Adrenal gland (tissue), 12 donors: ENCODE data around the gene OR8G1. TPM values are rescaled to one million over a fixed set of nuclear protein-coding genes. Genes with fewer than 3 reads are reported as not detected.
A peak's percentile ranks its signal among the peaks of the same experiment; 100 is the strongest.
"Not testable (repeated sequence)": the region's sequence is repeated elsewhere in the genome, so short reads cannot be mapped to it uniquely, and the experiment has no call there.

Experiments
- DNase-seq, 7 donors: peaks; one replicate each; pipeline ENCODE4 v3.0.0-alpha.2; 2019 to 2020
- H3K27ac ChIP-seq, 5 donors: fragments of 200-600 bp; sonication (generic) in 4 of 5; 1 replicate in 3 of 5; 2 replicates in 2 of 5; pipeline versions ENCODE4 v1.5.1 to v1.8.0; 2016 to 2020; ENCODE audit warnings: mild to moderate bottlenecking in 1 of 5
- H3K27me3 ChIP-seq: fragments of 200-600 bp; 2 replicates; pipeline ENCODE4 v1.8.0; 2021
- H3K36me3 ChIP-seq, 2 donors: fragments of 200-600 bp; replicated peaks in 1 of 2; 1 replicate in 1 of 2; 2 replicates in 1 of 2; pipeline versions ENCODE4 v1.5.1 to v1.8.0; 2018 to 2022
- H3K4me1 ChIP-seq, 2 donors: fragments of 200-600 bp; replicated peaks in 1 of 2; 1 replicate in 1 of 2; 2 replicates in 1 of 2; pipeline versions ENCODE4 v1.5.1 to v1.8.0; 2018 to 2021
- H3K4me3 ChIP-seq, 4 donors: fragments of 200-600 bp; sonication (generic) in 3 of 4; one replicate each; pipeline ENCODE4 v1.5.1; 2016 to 2018
- H3K9me3 ChIP-seq, 3 donors: fragments of 200-600 bp; sonication (generic) in 1 of 3; replicated peaks in 1 of 3; 1 replicate in 2 of 3; 2 replicates in 1 of 3; pipeline versions ENCODE4 v1.5.1 to v1.8.0; 2016 to 2021
- CTCF ChIP-seq, 6 experiments: fragments of 450-650 bp in 4 of 6; fragments of 200-600 bp in 2 of 6; sonication (generic) in 1 of 6; IDR thresholded peaks; 1 replicate in 5 of 6; 2 replicates in 1 of 6; pipeline versions ENCODE4 v1.5.1 to v1.8.0; 2016 to 2021; ENCODE audit warnings: antibody characterized with exemption in 6 of 6, mild to moderate bottlenecking in 2 of 6, moderate library complexity in 1 of 6
- POLR2A ChIP-seq, 2 donors: fragments of 450-650 bp; IDR thresholded peaks; one replicate each; pipeline ENCODE4 v1.6.1; 2017; ENCODE audit warnings: antibody characterized with exemption in 2 of 2, mild to moderate bottlenecking in 2 of 2, moderate library complexity in 1 of 2
- WGBS, 4 donors: extraction: QIAGEN DNeasy Blood & Tissue Kit in 2 of 4; methylation state at CpG; one replicate each; pipeline versions ENCODE4 v1.1.5 to v1.1.7; 2013 to 2017; 5-methylcytosine and 5-hydroxymethylcytosine counted together
- intact Hi-C, 2 donors: fragments of 100-400 bp; cut with DNase I; formaldehyde crosslinking; loops; one replicate each; pipeline versions ENCODE4 v1.14.1 to v1.15.0; 2022 to 2023
- polyA plus RNA-seq, 3 donors: library from polyadenylated mRNA; stranded (reverse); fragments of 200-250 nt in 2 of 3; fragments of 350-450 nt in 1 of 3; fragmentation: Illumina TruSeq in 1 of 3; extraction: RNeasy Lipid Tissue Mini Kit (QIAGEN cat#74804) in 1 of 3; gene quantifications; one replicate each; pipeline ENCODE4 v1.2.3, GENCODE V29; 2013 to 2014
- total RNA-seq, 9 donors: library from RNA; depleted of rRNA in 4 of 9; stranded (reverse); fragments of >200 nt in 4 of 9; fragments of 120-200 nt in 1 of 9; fragmentation: NEBNext Ultra II Directional in 1 of 9; extraction: Animal tissue kit (Norgen Biotek cat#: 25700) in 1 of 9; gene quantifications; one replicate each; pipeline versions ENCODE4 v1.1.0 to v1.2.4, GENCODE V29; 2013 to 2023
- donor health status: healthy with polysubstance abuse.
- donor health status: Bipolar disorder and iron deficiency.
- donor health status: DM: yes; HTN: yes; CAD: no.
- donor health status: DM: no; HTN: no; CAD: no.
- donor health status: DM: no; HTN: no; CAD: no.
- donor health status: DM: yes; HTN: yes; CAD: no.

OR8G1 gene
- total and polyA plus RNA-seq, 12 donors = not detected

GRCh38 chr11:124238512-124238911, 2.4 kb upstream of the OR8G1 start:
- Histone ChIP-seq H3K9me3 (no peaks in the 10 kb centered on the region), H3K27me3 (no peaks in the 10 kb centered on the region), H3K36me3 (no peaks in the 10 kb centered on the region), H3K27ac (no peak overlapping the region), H3K4me3 (no peak overlapping the region), H3K4me1 (no peaks in the 10 kb centered on the region)
- WGBS, 4 donors = 51 to 67% (median 58%) methylated on average over 5 of the region's 5 CpGs
- intact Hi-C loops = no loop called here
- TF ChIP-seq POLR2A (IDR thresholded peaks at IDR 0.05) (no peak), CTCF (IDR thresholded peaks at IDR 0.05) (no peak)
- DNase-seq = no peak

- intact Hi-C loops, H3K27ac ChIP-seq, H3K4me3 ChIP-seq, H3K27me3 ChIP-seq, DNase-seq, H3K36me3 ChIP-seq, H3K9me3 ChIP-seq, H3K4me1 ChIP-seq: not testable (repeated sequence)
- WGBS, 4 donors = 54 to 66% (median 58%) methylated on average over 3 of the region's 3 CpGs
Measured at GRCh38 chr11:124249869-124250268, 9.0 kb downstream of the OR8G1 start.

- Histone ChIP-seq H3K36me3 (no peaks in the 10 kb centered on the region), H3K9me3 (no peaks in the 10 kb centered on the region), H3K27me3 (no peaks in the 10 kb centered on the region), H3K27ac (no peak within 1 kb of the TSS), H3K4me1 (no peaks in the 10 kb centered on the region), H3K4me3 (no peak within 1 kb of the TSS)
- intact Hi-C loops = no loop called here
- TF ChIP-seq POLR2A (IDR thresholded peaks at IDR 0.05) (no peak), CTCF (IDR thresholded peaks at IDR 0.05) (no peak)
- DNase-seq = no peak
- 51 to 86% (median 66%) methylated on average over 4 of the region's 4 CpGs for WGBS, 4 donors
Measured at GRCh38 chr11:124256076-124256475, 15.2 kb downstream of the OR8G1 start, which contains the start of gene OR8G5. TSS of gene OR8G5 (plus strand) at chr11:124256376. CDS start at chr11:124264932, 8,556 bp downstream.

GRCh38 chr11:124265041-124265440, 24.1 kb downstream of the OR8G1 start:
- H3K4me3 ChIP-seq, H3K9me3 ChIP-seq, H3K27ac ChIP-seq, H3K4me1 ChIP-seq, H3K36me3 ChIP-seq, H3K27me3 ChIP-seq, intact Hi-C loops: not testable (repeated sequence)
- peak in 1 of 7 donors; percentile 12 for DNase-seq
- WGBS, 4 donors = 53 to 73% (median 62%) methylated on average over 4 of the region's 4 CpGs

GRCh38 chr11:124270886-124271285, 30.0 kb downstream of the OR8G1 start:
- H3K4me3 ChIP-seq, H3K36me3 ChIP-seq, H3K27me3 ChIP-seq, H3K27ac ChIP-seq, intact Hi-C loops, H3K4me1 ChIP-seq, H3K9me3 ChIP-seq, DNase-seq: not testable (repeated sequence)
- WGBS, 4 donors = 44 to 57% (median 45%) methylated on average over 7 of the region's 7 CpGs

GRCh38 chr11:124274000-124274399, 33.1 kb downstream of the OR8G1 start:
- Histone ChIP-seq H3K36me3 (no peaks in the 10 kb centered on the region), H3K27ac (no peak overlapping the region), H3K4me1 (no peaks in the 10 kb centered on the region), H3K27me3 (no peaks in the 10 kb centered on the region), H3K4me3 (no peak overlapping the region), H3K9me3 (no peaks in the 10 kb centered on the region)
- no peak for TF ChIP-seq CTCF (IDR thresholded peaks at IDR 0.05)
- TF ChIP-seq POLR2A (IDR thresholded peaks at IDR 0.05) = no peak
- 82 to 96% (median 92%) methylated on average over 2 of the region's 2 CpGs for WGBS, 4 donors
- intact Hi-C loops = no loop called here
- DNase-seq = no peak
